Fibroblast of lung (primary cell): Measurements from ENCODE around the gene C6orf62.

Source experiments
- CTCF ChIP-seq, 2 donors: IDR thresholded peaks in 1 of 2; conservative IDR thresholded peaks in 1 of 2; 1 replicate in 1 of 2; 2 replicates in 1 of 2; pipeline ENCODE4 v1.5.1; 2011 to 2012; ENCODE audit warnings: low read length in 2 of 2, control low read depth in 1 of 2, inconsistent platforms in 1 of 2, low read depth in 1 of 2, mild to moderate bottlenecking in 1 of 2
- EZH2 ChIP-seq: IDR thresholded peaks from 2 replicates; pipeline ENCODE4 v1.5.1; 2012; ENCODE audit warnings: low read length, control low read depth, mild to moderate bottlenecking; ENCODE audit errors: missing control alignments

- TF ChIP-seq CTCF (conservative IDR thresholded peaks at IDR 0.05 in 1 of 2, IDR thresholded peaks at IDR 0.05 in 1 of 2; ENCODE audit: low read depth in 1 of 2, low read length in 2 of 2) (no peak), EZH2 (no peak)
These were observed 58.8 kb downstream of the C6orf62 start for GRCh38 chr6:24660105-24660504.
